Measurements from ENCODE around the gene GLRA2.
A peak's percentile ranks its signal among the peaks of the same experiment; 100 is the strongest.

The GLRA2 gene

DNA sequence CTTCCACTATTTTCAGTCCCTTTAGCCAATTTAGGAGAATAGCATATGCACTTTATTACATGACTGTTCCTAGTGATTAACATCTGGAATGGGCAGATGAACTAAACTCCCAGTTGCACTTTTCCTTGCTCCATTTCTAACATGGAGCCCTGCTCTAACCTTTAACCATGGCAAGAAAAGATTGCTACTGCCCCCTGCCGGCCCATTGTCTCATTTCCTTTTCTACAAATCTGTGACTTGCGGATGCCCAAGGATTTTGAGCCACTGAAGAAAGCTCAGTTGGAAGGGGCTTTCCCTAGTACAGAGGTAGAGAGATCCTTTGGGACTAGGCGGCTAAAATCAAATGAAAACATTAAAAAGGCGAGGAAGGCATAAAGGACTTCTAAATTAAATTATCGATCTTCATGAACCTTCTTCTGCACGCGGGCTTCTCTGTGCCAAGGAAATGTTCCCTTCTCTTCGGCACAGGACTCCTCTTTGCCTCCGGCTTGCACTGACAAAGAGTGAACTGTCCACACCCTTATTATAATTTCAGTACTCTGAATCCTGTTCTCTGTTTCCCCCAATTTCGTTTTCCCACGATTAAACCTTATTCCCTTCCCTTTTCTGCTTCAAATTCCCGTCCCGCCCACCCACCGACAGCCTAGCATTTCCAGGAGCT lies 577 bp upstream of the GLRA2 start:
- TF ChIP-seq, protein P1, sequence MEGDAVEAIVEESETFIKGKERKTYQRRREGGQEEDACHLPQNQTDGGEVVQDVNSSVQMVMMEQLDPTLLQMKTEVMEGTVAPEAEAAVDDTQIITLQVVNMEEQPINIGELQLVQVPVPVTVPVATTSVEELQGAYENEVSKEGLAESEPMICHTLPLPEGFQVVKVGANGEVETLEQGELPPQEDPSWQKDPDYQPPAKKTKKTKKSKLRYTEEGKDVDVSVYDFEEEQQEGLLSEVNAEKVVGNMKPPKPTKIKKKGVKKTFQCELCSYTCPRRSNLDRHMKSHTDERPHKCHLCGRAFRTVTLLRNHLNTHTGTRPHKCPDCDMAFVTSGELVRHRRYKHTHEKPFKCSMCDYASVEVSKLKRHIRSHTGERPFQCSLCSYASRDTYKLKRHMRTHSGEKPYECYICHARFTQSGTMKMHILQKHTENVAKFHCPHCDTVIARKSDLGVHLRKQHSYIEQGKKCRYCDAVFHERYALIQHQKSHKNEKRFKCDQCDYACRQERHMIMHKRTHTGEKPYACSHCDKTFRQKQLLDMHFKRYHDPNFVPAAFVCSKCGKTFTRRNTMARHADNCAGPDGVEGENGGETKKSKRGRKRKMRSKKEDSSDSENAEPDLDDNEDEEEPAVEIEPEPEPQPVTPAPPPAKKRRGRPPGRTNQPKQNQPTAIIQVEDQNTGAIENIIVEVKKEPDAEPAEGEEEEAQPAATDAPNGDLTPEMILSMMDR (IDR thresholded peaks at IDR 0.05; ENCODE audit: low read depth, low read length): peak; percentile 64
- Histone ChIP-seq H3K27me3 (peaks cover 10% of the 10 kb centered on the region), H3K4me3 (ENCODE audit: low read depth, low read length) (no peak overlapping the region), H3K9me3 (no peaks in the 10 kb centered on the region), H3K4me1 (no peaks in the 10 kb centered on the region), H3K36me3 (no peaks in the 10 kb centered on the region)
- DNase-seq: peak; percentile 68

DNA sequence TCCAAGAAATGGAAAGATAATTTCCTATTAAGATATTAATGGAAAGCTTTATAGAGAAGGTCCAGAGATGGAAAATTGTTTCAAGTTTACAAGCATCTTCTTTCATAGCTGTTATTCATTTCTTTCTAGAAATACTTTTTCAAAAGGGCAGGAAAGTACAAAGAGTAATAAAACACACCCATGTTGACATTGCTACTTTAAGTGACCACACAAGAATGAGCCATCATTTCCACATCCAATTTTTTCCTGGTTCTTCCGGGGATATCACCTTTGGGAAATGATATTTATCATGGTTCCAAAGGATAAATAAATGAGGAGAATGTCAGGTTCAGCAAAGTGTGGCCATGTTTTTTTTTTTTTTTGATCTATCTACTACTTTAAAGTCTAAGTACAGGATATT lies 4.5 kb downstream of the GLRA2 start:
- Histone ChIP-seq H3K36me3 (no peaks in the 10 kb centered on the region), H3K4me3 (ENCODE audit: low read depth, low read length) (no peak overlapping the region), H3K9me3 (no peaks in the 10 kb centered on the region), H3K27me3 (peaks cover 8% of the 10 kb centered on the region), H3K4me1 (no peaks in the 10 kb centered on the region)
- TF ChIP-seq, protein P1 (IDR thresholded peaks at IDR 0.05; ENCODE audit: low read depth, low read length): no peak
- no peak for DNase-seq

DNA sequence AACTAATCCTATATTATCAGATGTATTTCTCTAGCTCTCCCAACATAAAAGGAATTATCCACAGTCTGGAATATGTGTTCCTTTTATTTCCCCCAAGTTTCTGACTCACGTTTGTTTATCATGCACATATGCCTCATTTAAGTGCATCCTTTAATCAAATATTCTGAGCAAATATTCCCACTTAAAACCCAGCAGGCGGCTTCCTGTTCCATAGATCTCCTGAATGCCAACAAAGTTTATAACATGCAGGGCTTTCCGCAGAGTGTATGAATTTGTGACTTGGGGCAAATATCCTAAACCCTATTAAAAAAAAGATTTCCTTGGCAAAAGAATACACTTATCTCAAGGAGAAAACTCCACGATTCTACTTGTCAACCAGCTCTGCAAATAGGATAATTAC lies 16.9 kb downstream of the GLRA2 start:
- H3K9me3 ChIP-seq: no peaks in the 10 kb centered on the region
- DNase-seq: no peak
- H3K4me3 ChIP-seq (ENCODE audit: low read depth, low read length): no peak overlapping the region
- H3K27me3 ChIP-seq: no peaks in the 10 kb centered on the region
- H3K4me1 ChIP-seq: no peaks in the 10 kb centered on the region
- no peaks in the 10 kb centered on the region for H3K36me3 ChIP-seq
- TF ChIP-seq, protein P1 (IDR thresholded peaks at IDR 0.05; ENCODE audit: low read depth, low read length): no peak

DNA sequence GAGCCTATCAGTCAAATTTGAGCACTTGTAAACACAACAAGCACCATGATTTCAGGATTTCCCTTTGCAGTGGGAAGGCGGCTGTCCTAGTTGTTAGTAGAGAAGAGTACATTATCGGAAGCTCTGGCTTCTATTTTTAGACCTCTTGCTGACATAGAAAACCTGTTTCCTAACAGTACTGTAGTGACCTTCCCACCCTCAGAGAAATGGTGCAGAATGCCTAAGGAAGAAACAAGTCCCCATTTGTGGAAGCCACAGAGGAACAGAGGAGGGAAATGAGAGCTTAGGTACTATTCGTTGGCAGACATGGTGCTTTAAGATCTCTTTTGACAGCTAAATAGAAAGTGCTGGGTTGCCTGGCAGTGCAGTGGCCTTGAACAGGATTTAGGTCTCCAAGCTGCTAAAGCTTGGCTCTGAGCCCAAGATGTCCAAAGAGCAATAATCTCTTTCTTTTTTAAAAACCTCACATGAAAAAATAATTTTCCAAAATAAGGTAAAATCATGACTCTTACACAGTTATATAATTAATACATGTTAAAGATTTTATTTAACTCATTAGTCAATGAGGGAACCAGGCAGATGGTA lies 24.9 kb downstream of the GLRA2 start:
- no peaks in the 10 kb centered on the region for H3K36me3 ChIP-seq
- DNase-seq: no peak
- no peak overlapping the region for H3K4me3 ChIP-seq (ENCODE audit: low read depth, low read length)
- H3K4me1 ChIP-seq: no peaks in the 10 kb centered on the region
- TF ChIP-seq, protein P1 (IDR thresholded peaks at IDR 0.05; ENCODE audit: low read depth, low read length): no peak
- H3K9me3 ChIP-seq: no peaks in the 10 kb centered on the region
- no peaks in the 10 kb centered on the region for H3K27me3 ChIP-seq

DNA sequence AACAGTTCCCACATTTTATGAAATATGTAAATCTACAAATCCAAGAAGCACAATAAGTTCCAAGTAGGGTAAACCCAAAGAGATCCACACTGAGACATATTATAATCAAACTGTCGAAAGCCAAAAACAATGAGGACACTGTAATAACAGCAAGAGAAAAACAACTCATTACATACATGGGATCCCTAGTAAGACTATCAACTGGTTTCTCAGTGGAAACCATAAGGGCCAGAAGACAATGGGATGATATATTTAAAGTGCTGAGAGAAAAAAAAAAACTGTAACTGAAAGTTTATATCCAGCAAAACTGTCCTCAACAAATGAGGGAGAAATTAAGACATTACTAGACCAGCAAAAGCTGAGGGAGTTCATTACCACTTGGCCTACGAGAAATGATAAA lies 34.7 kb downstream of the GLRA2 start:
- no peaks in the 10 kb centered on the region for H3K9me3 ChIP-seq
- no peak for DNase-seq
- no peaks in the 10 kb centered on the region for H3K36me3 ChIP-seq
- H3K4me1 ChIP-seq: no peaks in the 10 kb centered on the region
- H3K4me3 ChIP-seq (ENCODE audit: low read depth, low read length): no peak overlapping the region
- H3K27me3 ChIP-seq: no peaks in the 10 kb centered on the region
- TF ChIP-seq, protein P1 (IDR thresholded peaks at IDR 0.05; ENCODE audit: low read depth, low read length): no peak

DNA sequence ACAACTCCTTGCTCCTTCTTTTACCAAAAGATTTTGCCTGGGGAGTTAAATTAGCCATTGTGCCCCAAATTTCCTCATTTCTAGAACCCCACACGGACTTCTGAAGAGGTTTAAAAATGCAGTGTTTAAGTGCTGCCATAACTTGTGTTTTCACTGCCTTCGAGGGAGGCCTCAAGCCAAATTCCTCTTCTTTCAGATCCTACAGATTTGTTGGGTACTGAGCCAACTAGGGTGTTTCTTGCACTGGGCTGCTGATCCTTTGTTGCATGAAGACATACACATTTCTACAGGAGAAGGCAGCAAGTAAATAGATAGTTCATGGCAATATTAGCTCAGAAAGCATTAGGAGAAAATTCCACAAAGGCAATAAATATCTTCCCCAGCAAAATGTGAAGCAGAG lies 43.8 kb downstream of the GLRA2 start:
- Histone ChIP-seq H3K4me1 (no peaks in the 10 kb centered on the region), H3K4me3 (ENCODE audit: low read depth, low read length) (no peak overlapping the region), H3K36me3 (no peaks in the 10 kb centered on the region), H3K27me3 (no peaks in the 10 kb centered on the region), H3K9me3 (no peaks in the 10 kb centered on the region)
- TF ChIP-seq, protein P1 (IDR thresholded peaks at IDR 0.05; ENCODE audit: low read depth, low read length): no peak
- DNase-seq: no peak

Data from BE2C (cell line).